RWPE1 (cell line): ENCODE data around the gene DSCAML1.

ENCODE experiments used
- CTCF ChIA-PET: fragments of 350-600 bp; sonication (Branson Sonifier 250); formaldehyde crosslinking; extraction: SDS; loops from one replicate; lab custom pipeline; 2021; lab: Yijun Ruan, JAX
- POLR2A ChIA-PET: fragments of 400-600 bp; formaldehyde crosslinking; extraction: SDS; loops from one replicate; lab custom pipeline; 2020; ENCODE audit warnings: antibody characterized with exemption; ENCODE audit not compliant: low non-redundant PET; lab: Yijun Ruan, JAX
- DNase-seq: peaks from one replicate; pipeline ENCODE4 v3.0.0; 2012; ENCODE audit warnings: low spot score
- H3K27ac ChIP-seq: fragments of 450-650 bp; 2 replicates; pipeline ENCODE4 v1.5.1; 2017
- CTCF ChIP-seq: fragments of 450-650 bp; conservative IDR thresholded peaks from 2 replicates; pipeline ENCODE4 v1.5.1; 2017; ENCODE audit warnings: low read depth, mild to moderate bottlenecking

The DSCAML1 gene

DNA sequence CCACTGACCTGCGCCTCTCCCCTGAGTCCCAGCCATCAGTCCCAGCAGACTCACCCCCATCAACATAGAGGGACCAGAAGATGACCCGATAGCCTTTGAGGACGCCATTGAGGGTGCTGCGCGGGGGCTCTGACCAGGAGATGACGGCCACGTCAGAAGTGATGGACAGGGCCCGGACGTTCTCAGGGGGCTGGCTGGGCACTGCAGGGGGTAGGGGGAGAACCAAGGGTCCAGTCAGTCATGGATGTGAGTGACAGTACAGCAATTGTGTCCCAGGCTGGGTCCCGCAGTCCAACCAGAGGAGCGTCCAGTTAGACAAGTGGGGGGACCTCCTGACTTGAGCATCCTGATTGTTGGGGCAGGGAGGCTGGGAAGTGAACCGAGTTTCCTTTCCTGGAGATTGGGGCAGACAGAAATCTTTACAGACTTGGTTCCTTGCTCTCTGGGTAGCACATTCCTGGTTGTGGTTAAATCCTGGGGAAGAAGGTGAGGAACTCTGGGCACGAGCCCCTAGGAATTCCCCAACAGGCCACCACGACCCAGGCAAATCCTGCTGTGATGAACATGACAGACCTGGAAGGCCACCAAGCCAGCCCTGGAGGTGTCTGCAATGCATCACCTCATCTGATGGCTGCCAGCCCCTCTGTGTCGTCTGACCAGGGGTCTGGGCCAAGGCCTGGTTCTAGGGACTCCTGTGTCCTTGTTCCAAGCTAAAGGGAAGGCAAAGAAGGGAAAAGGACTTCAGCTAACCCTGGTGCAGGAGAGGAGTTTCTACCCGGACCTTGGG is 335.4 kb downstream of the DSCAML1 start:
- ChIA-PET POLR2A (no interaction called here), CTCF (no interaction called here)
- no peak overlapping the region for H3K27ac ChIP-seq
- TF ChIP-seq CTCF: no peak
- no peak for DNase-seq

GRCh38 chr11:117459979-117460300 is 337.1 kb downstream of the DSCAML1 start:
- no peak overlapping the region for H3K27ac ChIP-seq
- TF ChIP-seq CTCF: no peak
- ChIA-PET POLR2A (no interaction called here), CTCF (no interaction called here)
- no peak for DNase-seq

DNA sequence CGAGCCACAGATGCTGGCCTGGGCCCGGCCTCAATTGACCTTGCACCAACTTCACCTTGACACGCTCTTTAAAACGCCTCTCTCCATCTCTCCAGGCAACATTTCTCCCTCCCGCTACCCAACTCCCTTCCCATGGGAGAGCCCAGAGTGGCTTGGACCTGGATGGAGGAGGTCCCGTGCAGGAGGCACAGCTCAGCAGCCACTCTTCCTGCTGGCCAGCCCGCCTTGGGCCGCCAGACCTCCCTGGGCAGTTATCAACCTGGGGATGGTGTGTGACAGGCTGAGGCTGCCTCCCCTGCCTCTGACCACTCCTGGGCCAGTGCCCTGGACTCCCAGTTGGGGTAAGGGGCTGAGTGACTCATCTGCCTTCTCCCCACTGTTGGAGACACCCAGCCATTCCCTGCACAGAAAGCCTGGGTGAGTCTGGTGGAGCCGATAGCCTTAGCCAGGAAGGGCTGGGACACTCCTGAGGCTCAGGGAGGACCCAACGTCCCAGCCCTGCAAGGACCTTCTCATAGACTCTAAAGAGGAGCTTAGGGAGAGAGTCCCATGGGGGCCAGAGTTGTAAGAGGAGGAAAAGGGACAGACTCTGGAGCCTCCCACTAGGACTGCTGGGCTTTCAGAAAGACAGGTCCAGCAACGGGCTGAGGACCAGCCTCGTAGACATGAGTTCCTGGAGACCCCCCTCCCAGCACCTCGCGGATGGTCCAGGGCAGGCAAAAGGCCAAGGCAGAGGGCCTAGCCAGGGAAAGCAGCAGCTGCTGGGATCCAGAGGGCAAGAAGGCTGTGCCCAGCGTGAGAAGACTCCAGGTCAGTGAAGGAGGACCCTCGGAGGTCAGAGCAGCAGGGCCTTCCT is 337.7 kb downstream of the DSCAML1 start:
- no peak overlapping the region for H3K27ac ChIP-seq
- TF ChIP-seq CTCF: no peak
- ChIA-PET CTCF (no interaction called here), POLR2A (no interaction called here)
- DNase-seq: no peak

DNA sequence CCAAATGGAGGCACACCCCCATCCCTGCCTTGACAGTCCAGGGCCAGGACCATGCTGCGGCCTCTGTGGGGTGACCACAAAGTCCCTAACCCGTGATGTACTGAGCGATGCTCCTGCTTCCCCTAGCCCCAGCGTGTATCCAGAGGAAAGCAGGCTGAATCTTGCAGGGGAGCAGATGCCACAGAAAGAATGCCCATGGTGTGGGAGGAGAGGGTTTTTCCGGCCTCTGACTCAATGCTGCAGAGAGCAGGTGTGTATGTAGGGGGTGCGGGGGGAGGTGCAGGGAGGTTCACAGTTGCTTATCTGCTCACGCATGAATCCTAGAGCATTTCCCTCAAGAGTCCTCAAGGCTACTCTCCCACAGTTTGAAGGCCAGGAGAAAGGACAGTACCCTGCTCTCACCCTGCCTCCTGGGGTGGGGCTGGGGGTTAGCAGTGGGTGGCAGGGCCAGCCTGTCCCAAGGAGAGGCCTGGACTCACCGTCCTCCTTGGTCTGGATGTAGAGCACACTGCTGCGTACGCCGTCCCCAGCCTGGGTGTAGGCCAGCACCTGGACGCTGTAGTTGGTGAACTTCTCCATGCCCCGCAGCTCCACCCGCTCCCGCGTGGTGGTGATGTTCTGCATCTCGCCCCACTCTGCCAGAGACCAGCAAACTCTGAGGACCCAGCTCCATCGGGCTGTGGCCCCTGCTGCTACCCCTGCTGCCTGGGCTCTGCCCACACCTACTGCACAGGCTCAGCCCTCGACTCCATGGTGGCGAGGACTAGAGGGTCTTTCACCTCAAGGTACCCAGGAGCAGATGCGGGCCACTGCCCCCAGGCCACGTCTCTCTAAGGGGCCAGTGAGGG is 338.5 kb downstream of the DSCAML1 start:
- peak; percentile 69 for DNase-seq
- ChIA-PET POLR2A (no interaction called here), CTCF (no interaction called here)
- no peak for TF ChIP-seq CTCF
- H3K27ac ChIP-seq: no peak overlapping the region

GRCh38 chr11:117457835-117458234 is 339.2 kb downstream of the DSCAML1 start:
- H3K27ac ChIP-seq: no peak overlapping the region
- no peak for TF ChIP-seq CTCF
- POLR2A ChIA-PET: no interaction called here
- DNase-seq: no peak
- CTCF ChIA-PET: interaction anchor here (0.6 kb wide), 1 partner anchor 259 kb away, joined by 3 read pairs; no protein-coding TSS in a partner anchor
